Stimulated activated memory B cell treated with anti-CD40 and anti-IgM and Interleukin-4, amounts not matched to agents 10 μg/mL and 1 μg/mL and 100 μg/mL, for 72 hours (primary cell): Measurements from ENCODE around the gene BASP1.

Experiments
- ATAC-seq: fragments of 150-1000 bp; cut with Tn5 transposase; 2 replicates; pipeline ENCODE4 v1.10.0; 2021
- H3K27ac Mint-ChIP-seq: one replicate; pipeline ENCODE4 v1.8.0; 2022; ENCODE audit warnings: mild to moderate bottlenecking, mixed read lengths
- H3K27me3 Mint-ChIP-seq: one replicate; pipeline ENCODE4 v1.8.0; 2022; ENCODE audit warnings: mixed read lengths
- H3K36me3 Mint-ChIP-seq: one replicate; pipeline ENCODE4 v1.8.0; 2022; ENCODE audit warnings: mixed read lengths
- H3K4me1 Mint-ChIP-seq: one replicate; pipeline ENCODE4 v1.8.0; 2022; ENCODE audit warnings: mixed read lengths
- H3K4me3 Mint-ChIP-seq: one replicate; pipeline ENCODE4 v1.8.0; 2022; ENCODE audit warnings: mild to moderate bottlenecking, moderate library complexity, mixed read lengths
- H3K9me3 Mint-ChIP-seq: one replicate; pipeline ENCODE4 v1.8.0; 2022; ENCODE audit warnings: mixed read lengths

The BASP1 gene

DNA sequence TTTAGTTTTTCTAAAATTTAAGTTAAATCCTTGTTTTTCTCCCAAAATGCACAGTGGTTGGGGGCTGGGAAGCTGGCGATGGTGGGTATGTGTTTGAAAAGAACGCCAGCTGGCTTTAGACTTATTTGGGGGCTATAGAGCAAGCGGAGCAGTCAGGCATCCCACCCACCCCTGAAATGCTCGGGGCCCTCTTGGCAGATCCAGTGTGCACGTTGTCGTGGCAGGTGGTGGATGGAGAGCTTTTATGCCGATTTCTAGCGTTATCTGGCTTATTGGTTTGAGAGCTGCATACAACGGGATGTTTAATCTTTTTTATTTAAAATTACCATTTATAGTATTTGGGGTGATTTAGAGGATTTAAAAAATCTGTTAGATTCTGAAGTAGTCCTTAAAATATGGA, 8.1 kb downstream of the BASP1 start:
- Mint-ChIP-seq H3K27ac (peak overlapping the region; percentile 89), H3K27me3 (no peaks in the 10 kb centered on the region), H3K36me3 (peaks cover 44% of the 10 kb centered on the region), H3K4me1 (peaks cover 94% of the 10 kb centered on the region), H3K4me3 (peak overlapping the region; percentile 67), H3K9me3 (no peaks in the 10 kb centered on the region)
- ATAC-seq: no peak

- peak overlapping the region; percentile 77 for H3K4me3 Mint-ChIP-seq
Observed at GRCh38 chr5:17227868-17228267, 10.4 kb downstream of the BASP1 start.

DNA sequence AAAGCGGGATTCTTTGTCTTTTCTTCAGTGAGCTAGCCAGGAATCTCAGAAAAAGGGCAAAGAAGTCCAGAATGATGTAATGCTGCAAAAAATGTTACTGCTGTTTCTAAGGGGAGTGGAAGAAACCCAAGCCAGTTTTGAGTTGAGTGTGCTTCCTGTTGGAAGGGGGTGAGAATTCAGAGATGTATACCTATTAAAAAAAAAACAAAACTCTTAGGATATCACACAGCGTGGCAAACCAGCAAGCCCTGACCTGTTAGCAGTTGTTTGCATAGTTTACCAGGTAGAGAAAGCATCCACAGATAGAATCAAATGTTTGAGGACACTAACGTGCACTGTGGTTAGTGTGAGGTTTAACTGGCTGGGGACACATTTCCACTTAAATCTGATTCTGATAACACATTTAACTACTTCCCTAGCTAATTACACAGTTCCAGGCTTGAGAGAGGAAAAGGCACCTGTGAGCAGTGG, 11.4 kb downstream of the BASP1 start:
- ATAC-seq: peak; percentile 60
- H3K27ac Mint-ChIP-seq: peak overlapping the region; percentile 89
- H3K27me3 Mint-ChIP-seq: no peaks in the 10 kb centered on the region
- peaks cover 55% of the 10 kb centered on the region for H3K36me3 Mint-ChIP-seq
- H3K4me1 Mint-ChIP-seq: peaks cover 88% of the 10 kb centered on the region
- H3K9me3 Mint-ChIP-seq: no peaks in the 10 kb centered on the region
- peak overlapping the region; percentile 77 for H3K4me3 Mint-ChIP-seq

More at GRCh38 chr5:17227868-17228267, 10.4 kb downstream of the BASP1 start:
- Mint-ChIP-seq H3K27ac (peak overlapping the region; percentile 89), H3K9me3 (no peaks in the 10 kb centered on the region), H3K36me3 (peaks cover 49% of the 10 kb centered on the region), H3K4me1 (peaks cover 88% of the 10 kb centered on the region), H3K27me3 (no peaks in the 10 kb centered on the region)
- no peak for ATAC-seq

- Mint-ChIP-seq H3K4me1 (peaks cover 88% of the 10 kb centered on the region), H3K4me3 (peak overlapping the region; percentile 77), H3K9me3 (no peaks in the 10 kb centered on the region), H3K27me3 (no peaks in the 10 kb centered on the region), H3K36me3 (peaks cover 57% of the 10 kb centered on the region), H3K27ac (peak overlapping the region; percentile 89)
- peak; percentile 66 for ATAC-seq
Observed at GRCh38 chr5:17229313-17229712, 11.9 kb downstream of the BASP1 start.

- Mint-ChIP-seq H3K9me3 (no peaks in the 10 kb centered on the region), H3K27me3 (no peaks in the 10 kb centered on the region), H3K4me3 (peak overlapping the region; percentile 6), H3K4me1 (peaks cover 88% of the 10 kb centered on the region), H3K36me3 (peaks cover 65% of the 10 kb centered on the region), H3K27ac (peak overlapping the region; percentile 89)
- ATAC-seq: no peak
Observed at GRCh38 chr5:17230191-17230590, 12.8 kb downstream of the BASP1 start.

DNA sequence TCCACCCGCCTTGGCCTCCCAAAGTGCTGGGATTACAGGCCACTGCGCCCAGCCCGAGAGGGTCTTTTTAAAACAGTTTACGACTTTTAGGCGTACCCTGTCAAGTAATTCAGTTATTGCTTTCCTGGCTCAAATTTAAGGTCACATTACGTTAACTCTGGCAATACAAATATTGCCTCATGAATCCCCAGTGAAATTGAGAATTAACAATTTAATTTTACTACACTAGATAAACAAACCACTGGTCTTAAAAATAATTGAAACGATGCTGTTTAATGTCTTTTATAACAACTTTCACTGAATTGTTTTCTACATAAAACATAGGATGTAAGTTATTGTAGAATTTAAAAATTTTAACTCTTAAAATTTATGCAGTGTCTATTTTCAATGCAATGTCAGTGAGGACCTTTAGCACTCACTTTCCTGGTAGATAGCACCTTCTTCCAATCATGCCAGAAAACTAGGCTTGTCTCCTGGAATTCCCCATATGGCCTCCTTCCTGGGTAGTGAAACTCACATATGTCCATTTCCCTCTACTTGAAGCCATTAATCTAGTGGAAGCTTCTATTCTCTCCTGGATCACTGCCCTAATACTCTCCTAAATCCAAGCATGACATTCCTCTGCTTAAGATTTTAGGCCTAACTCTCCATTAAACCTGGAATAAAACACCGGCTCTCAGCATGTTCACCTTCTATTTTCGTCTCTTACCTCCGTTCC, 13.5 kb downstream of the BASP1 start:
- Mint-ChIP-seq H3K27me3 (no peaks in the 10 kb centered on the region), H3K4me1 (peaks cover 88% of the 10 kb centered on the region), H3K27ac (peak overlapping the region; percentile 89), H3K4me3 (no peak overlapping the region), H3K9me3 (no peaks in the 10 kb centered on the region), H3K36me3 (peaks cover 71% of the 10 kb centered on the region)
- ATAC-seq: no peak

- Mint-ChIP-seq H3K27me3 (no peaks in the 10 kb centered on the region), H3K27ac (peak overlapping the region; percentile 52), H3K4me3 (no peak overlapping the region), H3K4me1 (peaks cover 90% of the 10 kb centered on the region), H3K36me3 (peaks cover 67% of the 10 kb centered on the region), H3K9me3 (no peaks in the 10 kb centered on the region)
- no peak for ATAC-seq
Observed at GRCh38 chr5:17232405-17232804, 15.0 kb downstream of the BASP1 start.

DNA sequence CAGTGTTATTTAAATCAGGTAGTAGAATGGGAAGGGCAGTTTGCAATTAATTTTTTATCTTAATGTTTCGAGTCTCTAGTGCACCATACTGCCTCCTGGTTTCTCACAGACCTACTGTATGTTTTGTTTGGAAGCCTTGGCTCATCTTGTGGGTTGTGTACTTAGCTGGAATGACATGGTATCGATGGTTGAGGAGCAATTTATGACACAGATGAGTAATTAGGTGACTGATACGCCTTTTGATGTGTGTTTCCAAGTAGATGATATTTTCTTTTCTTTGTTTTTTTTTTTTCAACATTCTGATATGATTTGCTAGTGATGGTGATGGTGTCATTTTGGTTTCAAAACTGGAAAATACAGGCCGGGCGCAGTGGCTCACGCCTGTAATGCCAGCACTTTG, 16.1 kb downstream of the BASP1 start:
- no peak for ATAC-seq
- Mint-ChIP-seq H3K4me3 (no peak overlapping the region), H3K9me3 (no peaks in the 10 kb centered on the region), H3K27ac (peak overlapping the region; percentile 52), H3K36me3 (peaks cover 65% of the 10 kb centered on the region), H3K4me1 (peaks cover 90% of the 10 kb centered on the region), H3K27me3 (no peaks in the 10 kb centered on the region)

- no peak for ATAC-seq
- Mint-ChIP-seq H3K9me3 (no peaks in the 10 kb centered on the region), H3K4me1 (peaks cover 88% of the 10 kb centered on the region), H3K4me3 (no peak overlapping the region), H3K27me3 (no peaks in the 10 kb centered on the region), H3K36me3 (peaks cover 59% of the 10 kb centered on the region), H3K27ac (peak overlapping the region; percentile 52)
Observed at GRCh38 chr5:17234374-17234773, 16.9 kb downstream of the BASP1 start.

DNA sequence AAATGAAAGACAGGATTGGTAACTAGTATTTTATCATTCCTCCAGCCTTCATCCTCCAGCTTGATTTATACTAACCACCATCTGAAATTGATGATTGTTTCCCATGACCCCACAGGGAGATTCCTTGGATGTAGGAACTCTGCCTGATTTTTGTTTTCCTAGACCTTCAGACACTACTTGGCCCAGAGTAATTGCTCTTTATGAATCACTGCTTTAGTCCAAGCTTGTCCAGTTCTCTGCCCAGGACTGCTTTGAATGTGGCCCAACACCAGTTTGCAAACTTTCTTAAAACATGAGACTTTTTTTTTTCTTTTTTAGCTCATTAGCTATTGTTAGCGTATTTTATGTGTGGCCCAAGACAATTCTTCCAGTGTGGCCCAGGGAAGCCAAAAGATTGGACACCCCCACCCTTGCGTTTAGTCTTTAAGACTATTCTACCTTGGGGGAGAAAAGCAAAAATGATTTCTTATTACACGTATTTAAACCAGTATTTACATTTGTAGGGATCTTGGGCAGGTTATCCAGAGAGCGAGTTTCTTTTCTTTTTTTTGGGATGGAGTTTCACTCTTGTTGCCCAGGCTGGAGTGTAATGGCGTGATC, 18.4 kb downstream of the BASP1 start:
- ATAC-seq: no peak
- Mint-ChIP-seq H3K27me3 (no peaks in the 10 kb centered on the region), H3K27ac (peak overlapping the region; percentile 52), H3K4me3 (no peak overlapping the region), H3K36me3 (peaks cover 45% of the 10 kb centered on the region), H3K4me1 (peaks cover 86% of the 10 kb centered on the region), H3K9me3 (no peaks in the 10 kb centered on the region)

GRCh38 chr5:17238521-17239041, 21.1 kb downstream of the BASP1 start:
- Mint-ChIP-seq H3K36me3 (peaks cover 46% of the 10 kb centered on the region), H3K4me1 (peaks cover 91% of the 10 kb centered on the region), H3K4me3 (no peak overlapping the region), H3K27ac (peak overlapping the region; percentile 52), H3K27me3 (no peaks in the 10 kb centered on the region), H3K9me3 (no peaks in the 10 kb centered on the region)
- ATAC-seq: no peak

- Mint-ChIP-seq H3K9me3 (no peaks in the 10 kb centered on the region), H3K4me1 (peaks cover 87% of the 10 kb centered on the region), H3K36me3 (peaks cover 43% of the 10 kb centered on the region), H3K27me3 (no peaks in the 10 kb centered on the region), H3K27ac (peak overlapping the region; percentile 32), H3K4me3 (no peak overlapping the region)
- ATAC-seq: no peak
Observed at GRCh38 chr5:17239953-17240352, 22.5 kb downstream of the BASP1 start.

DNA sequence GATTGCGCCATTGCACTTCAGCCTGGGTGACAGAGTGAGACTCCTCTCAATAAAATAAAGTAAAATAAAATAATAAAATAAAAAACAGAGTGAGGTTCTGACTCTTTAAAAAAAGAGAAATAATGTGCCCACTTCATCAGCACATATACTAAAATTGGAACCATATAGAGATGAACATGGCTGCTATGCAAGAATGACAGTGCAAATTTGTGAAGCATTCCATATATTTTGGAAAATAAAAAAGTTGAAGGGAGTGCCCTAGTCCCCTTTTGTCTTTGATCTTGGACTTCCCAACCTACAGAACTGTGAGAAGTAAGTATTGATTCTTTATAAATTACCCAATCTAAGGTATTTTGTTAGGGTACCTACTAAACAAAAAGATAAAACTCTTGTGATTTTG, 23.1 kb downstream of the BASP1 start:
- Mint-ChIP-seq H3K36me3 (peaks cover 43% of the 10 kb centered on the region), H3K4me1 (peaks cover 83% of the 10 kb centered on the region), H3K4me3 (no peak overlapping the region), H3K9me3 (no peaks in the 10 kb centered on the region), H3K27me3 (no peaks in the 10 kb centered on the region), H3K27ac (peak overlapping the region; percentile 24)
- ATAC-seq: no peak

DNA sequence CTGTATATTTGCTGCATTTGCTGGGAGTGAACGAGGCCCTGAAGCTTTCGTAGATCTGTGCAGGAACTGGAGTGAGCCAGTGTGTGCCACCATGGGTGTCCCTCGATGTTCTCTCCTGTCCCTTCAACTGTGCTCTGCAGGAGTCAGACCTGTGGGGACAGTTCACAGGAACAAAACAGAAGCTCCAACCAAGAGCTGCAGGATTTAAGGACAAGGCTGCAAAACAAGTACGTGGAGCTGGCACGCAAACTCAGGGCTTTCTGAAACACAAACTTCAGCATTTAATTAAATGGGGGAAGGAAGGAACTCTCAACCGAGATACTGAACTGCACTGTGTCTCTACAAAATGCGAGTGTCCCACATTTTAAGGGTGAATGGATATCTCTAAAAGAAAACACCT, 24.2 kb downstream of the BASP1 start:
- ATAC-seq: peak; percentile 20
- peak overlapping the region; percentile 24 for H3K27ac Mint-ChIP-seq
- peaks cover 83% of the 10 kb centered on the region for H3K4me1 Mint-ChIP-seq
- no peaks in the 10 kb centered on the region for H3K27me3 Mint-ChIP-seq
- no peaks in the 10 kb centered on the region for H3K9me3 Mint-ChIP-seq
- peaks cover 49% of the 10 kb centered on the region for H3K36me3 Mint-ChIP-seq
- H3K4me3 Mint-ChIP-seq: peak overlapping the region; percentile 58

- Mint-ChIP-seq H3K4me3 (no peak overlapping the region), H3K27me3 (no peaks in the 10 kb centered on the region), H3K4me1 (peaks cover 74% of the 10 kb centered on the region), H3K36me3 (peaks cover 50% of the 10 kb centered on the region), H3K27ac (peak overlapping the region; percentile 24), H3K9me3 (no peaks in the 10 kb centered on the region)
- ATAC-seq: no peak
Observed at GRCh38 chr5:17243287-17244063, 26.0 kb downstream of the BASP1 start.
